NT2/D1 (cell line): Measurements from ENCODE around the gene SLC1A2.

ENCODE experiments used
- DNase-seq: peaks from one replicate; pipeline ENCODE4 v3.0.0-alpha.2; 2011; ENCODE audit warnings: low read depth, low spot score
- H3K27me3 ChIP-seq: 2 replicates; pipeline ENCODE4 v1.6.0; 2011; ENCODE audit warnings: mild to moderate bottlenecking; ENCODE audit not compliant: insufficient read length, insufficient read depth
- H3K36me3 ChIP-seq: 2 replicates; pipeline ENCODE4 v1.6.1; 2011; ENCODE audit warnings: mild to moderate bottlenecking, low read length, mixed read lengths; ENCODE audit not compliant: insufficient read depth, insufficient read length
- H3K4me1 ChIP-seq: 2 replicates; pipeline ENCODE4 v1.5.1; 2011; ENCODE audit not compliant: insufficient read depth, insufficient read length
- H3K4me3 ChIP-seq: 2 replicates; pipeline ENCODE4 v1.5.1; 2011; ENCODE audit warnings: low read depth; ENCODE audit not compliant: insufficient read length
- H3K9ac ChIP-seq: 2 replicates; pipeline ENCODE4 v1.6.0; 2011; ENCODE audit warnings: low read depth; ENCODE audit not compliant: insufficient read length
- H3K9me3 ChIP-seq: 2 replicates; pipeline ENCODE4 v1.5.1; 2011; ENCODE audit warnings: mild to moderate bottlenecking, low read length; ENCODE audit not compliant: insufficient read depth
- SUZ12 ChIP-seq: IDR thresholded peaks from 2 replicates; pipeline ENCODE4 v1.6.1; 2011; ENCODE audit not compliant: insufficient read length, insufficient read depth; ENCODE audit errors: extremely low read depth
- YY1 ChIP-seq: IDR thresholded peaks from 2 replicates; pipeline ENCODE4 v1.6.1; 2011; ENCODE audit not compliant: insufficient read length, insufficient read depth
- ZNF274 ChIP-seq: IDR thresholded peaks from 2 replicates; pipeline ENCODE4 v1.6.1; 2011; ENCODE audit warnings: mild to moderate bottlenecking, low read depth, low read length

Gene SLC1A2

DNA sequence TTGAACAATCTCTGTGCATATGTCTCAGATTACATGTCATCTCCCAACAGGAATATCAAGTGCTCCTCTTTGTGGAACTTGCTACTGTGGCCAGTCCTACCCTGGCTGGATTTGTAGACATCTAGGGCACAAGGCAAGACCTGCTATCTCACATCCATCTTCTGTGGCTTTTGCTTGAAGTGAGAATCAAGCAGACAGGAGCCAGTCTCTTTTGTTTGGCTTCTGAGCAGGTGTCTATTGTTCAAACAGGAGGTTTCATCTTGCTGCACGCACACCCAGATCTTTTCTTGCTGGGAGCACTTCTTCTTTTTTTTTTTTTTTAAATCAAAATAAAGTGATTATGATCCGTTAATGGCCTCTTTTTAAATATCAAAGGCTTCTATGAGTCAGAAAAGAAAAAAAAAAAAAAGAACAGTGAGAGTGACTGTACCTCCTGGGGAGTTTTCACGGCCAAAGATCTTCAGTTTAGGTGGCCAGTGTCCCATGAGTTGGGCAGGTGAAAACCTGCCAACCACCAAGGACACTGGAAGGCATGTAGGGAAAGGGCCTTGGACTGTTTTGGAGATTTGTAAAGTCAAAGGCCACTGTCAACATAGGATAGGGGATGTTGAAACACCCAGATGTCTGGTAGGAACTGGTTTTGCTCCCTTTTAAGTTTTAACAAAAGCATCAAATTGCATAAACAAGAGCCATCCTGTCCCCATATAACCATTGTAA, 202.2 kb downstream of the SLC1A2 start:
- peaks cover 46% of the 10 kb centered on the region for H3K36me3 ChIP-seq
- no peak for TF ChIP-seq YY1
- TF ChIP-seq SUZ12 = no peak
- no peak for TF ChIP-seq ZNF274

DNA sequence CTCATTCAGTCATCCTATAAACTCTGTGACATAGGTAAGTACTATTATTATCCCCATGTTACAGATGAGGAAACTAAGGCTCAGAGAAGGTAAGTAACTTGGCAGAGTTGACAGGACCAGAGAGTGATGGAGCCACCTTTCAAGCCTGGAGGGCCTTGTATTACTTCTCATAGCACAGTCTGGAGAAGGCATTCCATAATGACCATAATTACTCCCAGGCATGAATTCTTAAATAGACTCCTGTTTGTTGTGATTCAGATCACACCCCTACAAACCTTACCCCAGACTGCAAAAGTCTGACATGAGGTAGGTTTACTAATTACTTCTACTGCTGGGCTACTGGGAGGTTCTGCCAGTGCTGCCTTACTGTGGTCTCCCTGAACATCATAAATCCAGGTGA, 203.4 kb downstream of the SLC1A2 start:
- no peak for DNase-seq
- TF ChIP-seq SUZ12 (no peak), YY1 (no peak), ZNF274 (no peak)
- peaks cover 42% of the 10 kb centered on the region for H3K36me3 ChIP-seq
- no peaks in the 10 kb centered on the region for H3K9me3 ChIP-seq
- no peaks in the 10 kb centered on the region for H3K27me3 ChIP-seq
- peaks cover 3% of the 10 kb centered on the region for H3K4me1 ChIP-seq
- no peak overlapping the region for H3K9ac ChIP-seq
- no peak overlapping the region for H3K4me3 ChIP-seq

More for the DNA sequence above, 202.2 kb downstream of the SLC1A2 start:
- peaks cover 3% of the 10 kb centered on the region for H3K4me1 ChIP-seq
- H3K4me3 ChIP-seq = no peak overlapping the region
- no peak overlapping the region for H3K9ac ChIP-seq
- no peaks in the 10 kb centered on the region for H3K9me3 ChIP-seq
- no peaks in the 10 kb centered on the region for H3K27me3 ChIP-seq
- DNase-seq = peak; percentile 20

DNA sequence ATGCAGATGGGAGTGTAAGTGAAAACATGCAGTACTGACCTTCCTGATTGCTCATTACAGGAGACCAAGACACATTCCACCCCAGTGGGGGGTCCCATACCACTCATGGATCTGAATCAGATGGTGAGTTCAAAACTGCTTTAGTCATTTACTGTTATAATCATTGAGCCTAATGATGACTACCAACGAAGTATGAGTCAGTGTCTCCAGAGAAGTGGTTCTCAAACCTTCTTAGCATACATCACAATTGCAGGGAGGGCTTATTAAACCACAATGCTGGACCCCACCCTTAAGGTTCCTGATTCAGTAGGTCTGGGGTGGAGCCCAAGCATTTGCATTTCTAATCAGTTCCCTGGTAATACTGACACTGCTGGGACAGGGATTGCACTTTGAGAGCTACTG, 204.6 kb downstream of the SLC1A2 start:
- no peaks in the 10 kb centered on the region for H3K27me3 ChIP-seq
- TF ChIP-seq ZNF274 (no peak), SUZ12 (no peak), YY1 (no peak)
- DNase-seq = peak; percentile 91
- H3K9ac ChIP-seq = no peak overlapping the region
- peaks cover 3% of the 10 kb centered on the region for H3K4me1 ChIP-seq
- peaks cover 36% of the 10 kb centered on the region for H3K36me3 ChIP-seq
- H3K9me3 ChIP-seq = peaks cover 9% of the 10 kb centered on the region; the same call in 1 of the 2 replicates
- no peak overlapping the region for H3K4me3 ChIP-seq

DNA sequence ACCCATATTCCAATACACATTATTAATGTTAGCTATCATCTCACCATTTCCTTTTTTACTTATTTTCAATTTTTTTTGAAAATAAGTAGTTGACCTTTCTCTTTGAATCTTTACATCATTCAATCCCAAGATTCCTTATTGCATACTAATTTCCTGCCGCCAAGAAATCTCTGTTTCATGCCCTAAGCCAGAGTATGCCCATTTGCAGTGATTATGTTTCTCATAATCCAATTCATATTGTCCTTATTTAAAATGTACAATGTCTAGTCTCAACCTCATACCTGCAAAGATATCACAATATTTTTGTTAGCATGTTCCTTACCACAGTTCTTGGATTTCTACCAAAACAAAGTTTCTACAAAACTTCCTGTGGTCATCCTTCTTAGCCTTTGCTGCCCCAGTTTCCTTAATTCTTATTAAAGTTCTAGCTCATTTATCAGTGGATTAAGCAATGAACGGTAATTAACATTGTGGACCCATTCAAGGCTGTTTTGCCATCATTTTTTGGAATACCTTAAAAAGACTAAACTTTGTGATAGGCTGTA, 205.1 kb downstream of the SLC1A2 start:
- no peak for DNase-seq
- H3K27me3 ChIP-seq = no peaks in the 10 kb centered on the region
- peaks cover 34% of the 10 kb centered on the region for H3K36me3 ChIP-seq
- peaks cover 14% of the 10 kb centered on the region; the same call in 1 of the 2 replicates for H3K9me3 ChIP-seq
- no peak overlapping the region for H3K4me3 ChIP-seq
- TF ChIP-seq YY1 = no peak
- no peak for TF ChIP-seq SUZ12
- TF ChIP-seq ZNF274 = no peak
- H3K9ac ChIP-seq = no peak overlapping the region
- H3K4me1 ChIP-seq = peaks cover 3% of the 10 kb centered on the region

DNA sequence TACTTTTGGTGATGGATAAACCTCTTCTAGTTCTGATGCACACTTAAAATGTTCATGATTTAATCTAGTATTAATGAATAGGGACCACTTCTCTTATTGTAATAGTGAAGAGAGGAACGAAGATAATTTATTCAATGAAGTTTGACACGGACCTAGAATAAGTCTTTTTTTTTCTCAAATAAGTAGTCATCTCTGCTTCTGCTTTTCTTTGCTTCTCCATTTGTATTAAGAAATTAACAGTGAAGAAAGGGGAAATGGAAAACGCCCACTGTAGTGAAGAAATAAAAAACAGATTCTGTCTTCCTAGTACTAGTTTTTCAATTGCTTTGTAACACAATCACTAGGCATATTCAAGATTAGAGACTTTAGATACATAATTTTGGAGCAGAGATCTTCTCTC, 207.4 kb downstream of the SLC1A2 start:
- H3K4me1 ChIP-seq = peaks cover 3% of the 10 kb centered on the region
- peaks cover 18% of the 10 kb centered on the region for H3K36me3 ChIP-seq
- H3K9ac ChIP-seq = no peak overlapping the region
- no peak overlapping the region for H3K4me3 ChIP-seq
- peaks cover 16% of the 10 kb centered on the region; the same call in 1 of the 2 replicates for H3K9me3 ChIP-seq
- no peaks in the 10 kb centered on the region for H3K27me3 ChIP-seq
- TF ChIP-seq SUZ12 = no peak
- no peak for TF ChIP-seq ZNF274
- no peak for TF ChIP-seq YY1
- no peak for DNase-seq

DNA sequence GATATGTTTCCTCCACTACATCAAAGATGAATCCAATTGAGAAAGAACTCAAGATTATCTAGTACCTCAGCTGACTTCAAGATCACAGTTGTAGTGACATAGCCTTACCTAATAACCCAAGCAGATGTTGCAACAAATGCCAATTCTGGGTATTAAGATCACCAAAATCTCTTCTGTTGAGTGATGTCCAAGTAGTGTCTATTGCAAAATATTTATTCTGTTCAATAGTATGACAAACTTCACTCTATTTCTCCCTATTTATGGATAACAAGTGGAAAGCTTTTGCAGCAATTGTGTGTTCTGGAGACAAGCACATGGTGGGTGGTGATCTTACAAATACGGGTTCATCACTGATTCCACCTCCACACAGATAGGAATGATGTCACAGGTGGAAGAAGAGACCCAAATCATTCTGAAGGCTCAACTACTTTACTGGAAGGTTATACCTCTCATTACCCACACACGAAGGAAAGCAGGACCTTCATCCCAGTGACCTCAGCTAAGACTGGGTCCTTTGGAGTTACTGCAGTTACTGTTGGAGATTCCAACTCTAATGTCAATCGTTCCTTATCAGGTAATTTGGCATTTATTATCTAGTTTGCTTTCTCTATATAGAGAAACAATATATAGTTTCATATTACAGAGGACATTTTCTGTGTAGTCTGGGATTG, 208.3 kb downstream of the SLC1A2 start:
- TF ChIP-seq YY1 = no peak
- no peak overlapping the region for H3K9ac ChIP-seq
- no peaks in the 10 kb centered on the region for H3K27me3 ChIP-seq
- H3K4me3 ChIP-seq = no peak overlapping the region
- H3K36me3 ChIP-seq = peaks cover 10% of the 10 kb centered on the region
- H3K4me1 ChIP-seq = no peaks in the 10 kb centered on the region
- peaks cover 16% of the 10 kb centered on the region; the same call in 1 of the 2 replicates for H3K9me3 ChIP-seq
- DNase-seq = no peak

DNA sequence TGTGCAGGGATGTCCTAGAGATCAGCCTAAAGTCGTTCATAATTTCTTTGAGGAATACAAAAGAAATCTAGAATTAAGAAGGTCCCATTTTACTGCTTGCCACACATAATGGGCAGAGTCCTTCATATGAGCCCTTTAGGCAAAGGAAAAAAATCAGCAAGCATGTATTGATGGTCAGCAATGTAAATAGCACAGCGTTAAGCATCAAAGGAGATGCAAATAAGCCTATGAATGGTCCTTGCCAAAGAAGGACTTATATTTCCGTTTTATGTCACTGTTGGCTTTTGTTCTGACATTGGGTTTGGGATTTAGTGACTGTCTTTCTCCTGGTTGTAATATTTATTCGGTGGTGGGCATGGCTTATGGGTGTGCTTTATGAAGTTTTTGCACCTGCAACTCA, 210.6 kb downstream of the SLC1A2 start:
- Histone ChIP-seq H3K36me3 (peaks cover 27% of the 10 kb centered on the region), H3K4me1 (no peaks in the 10 kb centered on the region), H3K9me3 (peaks cover 16% of the 10 kb centered on the region; the same call in 1 of the 2 replicates), H3K9ac (no peak overlapping the region), H3K4me3 (no peak overlapping the region), H3K27me3 (no peaks in the 10 kb centered on the region)
- TF ChIP-seq YY1 (no peak), ZNF274 (no peak), SUZ12 (no peak)
- no peak for DNase-seq
